Measurements from ENCODE around the gene ACVR2B. TPM values are rescaled to one million over a fixed set of nuclear protein-coding genes. Genes with fewer than 3 reads are reported as not detected.

The ACVR2B gene
- total and polyA plus RNA-seq, 10 of the 15 experiments (the other 5 are each of a cell fraction or from before 2014, with no cell fraction given): 0.27 to 2.9 (median 1.0) TPM

DNA sequence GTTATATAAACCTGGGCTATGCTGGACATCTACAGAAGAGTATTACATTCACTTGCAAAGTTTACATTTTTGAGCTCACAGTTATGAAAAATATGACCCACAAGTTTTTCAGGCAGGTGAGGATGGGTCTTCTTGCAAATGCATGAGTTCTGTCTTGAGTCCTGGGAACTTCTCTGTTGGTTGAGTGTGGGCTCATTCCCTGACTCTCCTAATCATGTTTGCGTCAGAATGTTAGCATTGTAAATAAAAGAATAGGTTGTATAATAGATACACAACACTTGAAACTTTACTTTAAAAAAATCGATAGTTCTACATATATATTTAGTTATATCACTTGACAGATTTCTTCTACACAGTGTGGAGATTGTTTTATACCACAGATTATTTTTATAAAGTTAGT, 35.3 kb downstream of the ACVR2B start:
- H4K20me1 ChIP-seq (ENCODE audit: control insufficient read depth, insufficient read depth): no peaks in the 10 kb centered on the region
- TF ChIP-seq NFYB (IDR thresholded peaks at IDR 0.05; ENCODE audit: insufficient read depth, low read depth, low read length) (no peak), BACH1 (IDR thresholded peaks at IDR 0.05; ENCODE audit: borderline replicate concordance) (no peak), HDGF (IDR thresholded peaks at IDR 0.05) (no peak), CHD4 (IDR thresholded peaks at IDR 0.05) (no peak), JUND (IDR thresholded peaks at IDR 0.05; ENCODE audit: low read depth, low read length) (no peak), SIX5 (IDR thresholded peaks at IDR 0.05; ENCODE audit: low read depth, low read length, severe bottlenecking) (no peak), RELA (IDR thresholded peaks at IDR 0.05; ENCODE audit: borderline replicate concordance, partially characterized antibody) (no peak), NFIC (IDR thresholded peaks at IDR 0.05; ENCODE audit: low read depth, low read length) (no peak), CREM (IDR thresholded peaks at IDR 0.05; ENCODE audit: low read depth) (no peak), LARP7 (IDR thresholded peaks at IDR 0.05) (no peak), SIN3A (IDR thresholded peaks at IDR 0.05; ENCODE audit: low read depth, low read length) (no peak)
- TF ChIP-seq, protein P1, sequence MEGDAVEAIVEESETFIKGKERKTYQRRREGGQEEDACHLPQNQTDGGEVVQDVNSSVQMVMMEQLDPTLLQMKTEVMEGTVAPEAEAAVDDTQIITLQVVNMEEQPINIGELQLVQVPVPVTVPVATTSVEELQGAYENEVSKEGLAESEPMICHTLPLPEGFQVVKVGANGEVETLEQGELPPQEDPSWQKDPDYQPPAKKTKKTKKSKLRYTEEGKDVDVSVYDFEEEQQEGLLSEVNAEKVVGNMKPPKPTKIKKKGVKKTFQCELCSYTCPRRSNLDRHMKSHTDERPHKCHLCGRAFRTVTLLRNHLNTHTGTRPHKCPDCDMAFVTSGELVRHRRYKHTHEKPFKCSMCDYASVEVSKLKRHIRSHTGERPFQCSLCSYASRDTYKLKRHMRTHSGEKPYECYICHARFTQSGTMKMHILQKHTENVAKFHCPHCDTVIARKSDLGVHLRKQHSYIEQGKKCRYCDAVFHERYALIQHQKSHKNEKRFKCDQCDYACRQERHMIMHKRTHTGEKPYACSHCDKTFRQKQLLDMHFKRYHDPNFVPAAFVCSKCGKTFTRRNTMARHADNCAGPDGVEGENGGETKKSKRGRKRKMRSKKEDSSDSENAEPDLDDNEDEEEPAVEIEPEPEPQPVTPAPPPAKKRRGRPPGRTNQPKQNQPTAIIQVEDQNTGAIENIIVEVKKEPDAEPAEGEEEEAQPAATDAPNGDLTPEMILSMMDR (IDR thresholded peaks at IDR 0.05 in 2 of 3, conservative IDR thresholded peaks at IDR 0.05 in 1 of 3; ENCODE audit: control insufficient read depth in 2 of 3, extremely low read depth in 1 of 3, insufficient read depth in 1 of 3, low read depth in 3 of 3, low read length in 3 of 3): no peak
- TF ChIP-seq, protein P2, sequence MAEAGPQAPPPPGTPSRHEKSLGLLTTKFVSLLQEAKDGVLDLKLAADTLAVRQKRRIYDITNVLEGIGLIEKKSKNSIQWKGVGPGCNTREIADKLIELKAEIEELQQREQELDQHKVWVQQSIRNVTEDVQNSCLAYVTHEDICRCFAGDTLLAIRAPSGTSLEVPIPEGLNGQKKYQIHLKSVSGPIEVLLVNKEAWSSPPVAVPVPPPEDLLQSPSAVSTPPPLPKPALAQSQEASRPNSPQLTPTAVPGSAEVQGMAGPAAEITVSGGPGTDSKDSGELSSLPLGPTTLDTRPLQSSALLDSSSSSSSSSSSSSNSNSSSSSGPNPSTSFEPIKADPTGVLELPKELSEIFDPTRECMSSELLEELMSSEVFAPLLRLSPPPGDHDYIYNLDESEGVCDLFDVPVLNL (IDR thresholded peaks at IDR 0.05; ENCODE audit: low read depth, low read length): no peak
- TF ChIP-seq, protein P3, sequence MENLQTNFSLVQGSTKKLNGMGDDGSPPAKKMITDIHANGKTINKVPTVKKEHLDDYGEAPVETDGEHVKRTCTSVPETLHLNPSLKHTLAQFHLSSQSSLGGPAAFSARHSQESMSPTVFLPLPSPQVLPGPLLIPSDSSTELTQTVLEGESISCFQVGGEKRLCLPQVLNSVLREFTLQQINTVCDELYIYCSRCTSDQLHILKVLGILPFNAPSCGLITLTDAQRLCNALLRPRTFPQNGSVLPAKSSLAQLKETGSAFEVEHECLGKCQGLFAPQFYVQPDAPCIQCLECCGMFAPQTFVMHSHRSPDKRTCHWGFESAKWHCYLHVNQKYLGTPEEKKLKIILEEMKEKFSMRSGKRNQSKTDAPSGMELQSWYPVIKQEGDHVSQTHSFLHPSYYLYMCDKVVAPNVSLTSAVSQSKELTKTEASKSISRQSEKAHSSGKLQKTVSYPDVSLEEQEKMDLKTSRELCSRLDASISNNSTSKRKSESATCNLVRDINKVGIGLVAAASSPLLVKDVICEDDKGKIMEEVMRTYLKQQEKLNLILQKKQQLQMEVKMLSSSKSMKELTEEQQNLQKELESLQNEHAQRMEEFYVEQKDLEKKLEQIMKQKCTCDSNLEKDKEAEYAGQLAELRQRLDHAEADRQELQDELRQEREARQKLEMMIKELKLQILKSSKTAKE (IDR thresholded peaks at IDR 0.05; ENCODE audit: low read depth, poor library complexity, severe bottlenecking): no peak
- POLR2A ChIA-PET: no interaction called here
- RAD21 ChIA-PET (ENCODE audit: unreplicated experiment): no interaction called here
- no peaks in the 10 kb centered on the region for H3K9me3 ChIP-seq (replicated peaks; ENCODE audit: control insufficient read depth, insufficient read depth, low read length)
- in situ Hi-C loops (cut with MboI): no loop called here
- FAIRE-seq (no peak), DNase-seq (ENCODE audit: low read depth, low spot score) (no peak), ATAC-seq (no peak)
- H3K4me1 ChIP-seq (ENCODE audit: control insufficient read depth, insufficient read depth, low read length): peaks cover 9% of the 10 kb centered on the region
- BruUV-seq (replicated peaks): no TSS peak
- CTCF ChIA-PET: interaction anchor here (1.1 to 1.4 kb wide), 2 partner anchors 9 to 33 kb away, joined by 5 to 8 read pairs; no protein-coding TSS in a partner anchor
- no peak overlapping the region for H3K27ac ChIP-seq (ENCODE audit: control insufficient read depth, insufficient read depth)
- 71% methylated on average over 2 of the region's 2 CpGs for WGBS (ENCODE audit: insufficient coverage, insufficient replicate concordance, low lambda C conversion rate, missing lambda C conversion rate)
- no peaks in the 10 kb centered on the region for H3K27me3 ChIP-seq (replicated peaks in 1 of 2; ENCODE audit: control insufficient read depth in 2 of 2, insufficient read depth in 2 of 2, low read length in 1 of 2)
- no peaks in the 10 kb centered on the region for H3K79me2 ChIP-seq (ENCODE audit: control insufficient read depth, insufficient read depth, low read length)
- no peak overlapping the region for H3K9ac ChIP-seq (ENCODE audit: control insufficient read depth, insufficient read depth, low read length)
- H2AFZ ChIP-seq (ENCODE audit: control insufficient read depth, low read depth, low read length): no peak overlapping the region
- no peaks in the 10 kb centered on the region for H3K36me3 ChIP-seq (ENCODE audit: control insufficient read depth in 2 of 2, insufficient read depth in 2 of 2, low read length in 1 of 2)
- SMC1A ChIA-PET (ENCODE audit: uncharacterized antibody, unreplicated experiment): interaction anchor here (2.8 kb wide), 1 partner anchor 9 kb away, joined by 6 read pairs; no protein-coding TSS in a partner anchor
- H3K4me2 ChIP-seq (ENCODE audit: control insufficient read depth, insufficient read depth): no peak overlapping the region
- intact Hi-C loops (cut with micrococcal nuclease; ENCODE audit: unreplicated experiment): no loop called here
- H3K4me3 ChIP-seq: no peak overlapping the region
